HAP-1 (cell line): ENCODE measurements around the gene VASP.

Experiments used
- DNase-seq, 2 experiments: peaks; one replicate each; pipeline ENCODE4 v3.0.0-alpha.2; 2016 to 2020; ENCODE audit warnings: low spot score in 2 of 2
- H3K27me3 ChIP-seq: fragments of 250-450 bp; sonication (Bioruptor Pico); 2 replicates; pipeline ENCODE4 v1.5.1; 2020; ENCODE audit warnings: low read depth, mild to moderate bottlenecking, moderate library complexity
- H3K36me3 ChIP-seq: fragments of 250-450 bp; sonication (Bioruptor Pico); replicated peaks from 2 replicates; pipeline ENCODE4 v1.5.1; 2020; ENCODE audit warnings: mild to moderate bottlenecking
- H3K4me1 ChIP-seq: fragments of 250-450 bp; sonication (Bioruptor Pico); 2 replicates; pipeline ENCODE4 v1.5.1; 2020; ENCODE audit warnings: mild to moderate bottlenecking
- H3K4me3 ChIP-seq: fragments of 250-450 bp; sonication (Bioruptor Pico); 2 replicates; pipeline ENCODE4 v1.5.1; 2020; ENCODE audit warnings: mild to moderate bottlenecking, moderate library complexity
- H3K9me3 ChIP-seq: fragments of 250-450 bp; sonication (Bioruptor Pico); 2 replicates; pipeline ENCODE4 v1.5.1; 2020; ENCODE audit warnings: mild to moderate bottlenecking, moderate library complexity
- in situ Hi-C: fragments of 300-500 bp; cut with MboI; formaldehyde crosslinking; loops from 3 replicates; pipeline ENCODE4 v1.14.3; 2020; ENCODE audit warnings: low sequenced_read_pairs, inconsistent platforms, mixed read lengths

VASP gene

GRCh38 chr19:45547211-45547770, 40.0 kb downstream of the VASP start:
- no peaks in the 10 kb centered on the region for H3K36me3 ChIP-seq
- in situ Hi-C loops: no loop called here
- 0 out of 2 replicates have a peak, but pooled peaks cover 4% of the 10 kb centered on the region for H3K4me1 ChIP-seq
- no peak overlapping the region for H3K4me3 ChIP-seq
- no peaks in the 10 kb centered on the region for H3K27me3 ChIP-seq
- DNase-seq: no peak
- no peaks in the 10 kb centered on the region for H3K9me3 ChIP-seq

GRCh38 chr19:45547965-45548609, 40.8 kb downstream of the VASP start:
- no peaks in the 10 kb centered on the region for H3K36me3 ChIP-seq
- H3K4me1 ChIP-seq: 0 out of 2 replicates have a peak, but pooled peaks cover 4% of the 10 kb centered on the region
- H3K27me3 ChIP-seq: no peaks in the 10 kb centered on the region
- in situ Hi-C loops: no loop called here
- no peak overlapping the region for H3K4me3 ChIP-seq
- no peaks in the 10 kb centered on the region for H3K9me3 ChIP-seq
- peak; percentile 42 to 70 for DNase-seq

GRCh38 chr19:45553464-45553863, 46.2 kb downstream of the VASP start:
- H3K4me3 ChIP-seq: no peak overlapping the region
- no peaks in the 10 kb centered on the region for H3K36me3 ChIP-seq
- no peaks in the 10 kb centered on the region for H3K9me3 ChIP-seq
- in situ Hi-C loops: no loop called here
- no peaks in the 10 kb centered on the region for H3K27me3 ChIP-seq
- no peaks in the 10 kb centered on the region for H3K4me1 ChIP-seq
- no peak for DNase-seq

GRCh38 chr19:45554481-45554880, 47.2 kb downstream of the VASP start:
- in situ Hi-C loops: no loop called here
- Histone ChIP-seq H3K27me3 (no peaks in the 10 kb centered on the region), H3K4me1 (no peaks in the 10 kb centered on the region), H3K4me3 (no peak overlapping the region), H3K36me3 (no peaks in the 10 kb centered on the region), H3K9me3 (no peaks in the 10 kb centered on the region)
- DNase-seq: no peak

GRCh38 chr19:45556835-45557234, 49.6 kb downstream of the VASP start:
- H3K27me3 ChIP-seq: no peaks in the 10 kb centered on the region
- DNase-seq: no peak
- no peaks in the 10 kb centered on the region for H3K36me3 ChIP-seq
- no peaks in the 10 kb centered on the region for H3K9me3 ChIP-seq
- H3K4me3 ChIP-seq: no peak overlapping the region
- in situ Hi-C loops: no loop called here
- no peaks in the 10 kb centered on the region for H3K4me1 ChIP-seq

GRCh38 chr19:45558399-45558878, 51.2 kb downstream of the VASP start:
- no peaks in the 10 kb centered on the region for H3K36me3 ChIP-seq
- in situ Hi-C loops: no loop called here
- H3K4me3 ChIP-seq: no peak overlapping the region
- no peaks in the 10 kb centered on the region for H3K9me3 ChIP-seq
- peak; percentile 72 to 83 for DNase-seq
- no peaks in the 10 kb centered on the region for H3K4me1 ChIP-seq
- H3K27me3 ChIP-seq: no peaks in the 10 kb centered on the region

GRCh38 chr19:45560038-45560437, 52.8 kb downstream of the VASP start:
- Histone ChIP-seq H3K4me3 (no peak overlapping the region), H3K9me3 (no peaks in the 10 kb centered on the region), H3K36me3 (no peaks in the 10 kb centered on the region), H3K4me1 (no peaks in the 10 kb centered on the region), H3K27me3 (no peaks in the 10 kb centered on the region)
- in situ Hi-C loops: no loop called here
- DNase-seq: no peak

- Histone ChIP-seq H3K9me3 (no peaks in the 10 kb centered on the region), H3K36me3 (no peaks in the 10 kb centered on the region), H3K4me3 (no peak overlapping the region), H3K4me1 (no peaks in the 10 kb centered on the region), H3K27me3 (no peaks in the 10 kb centered on the region)
- in situ Hi-C loops: no loop called here
- DNase-seq: no peak
Measured at GRCh38 chr19:45560686-45561085, 53.4 kb downstream of the VASP start.

- in situ Hi-C loops: no loop called here
- no peak for DNase-seq
- Histone ChIP-seq H3K4me3 (no peak overlapping the region), H3K4me1 (no peaks in the 10 kb centered on the region), H3K9me3 (no peaks in the 10 kb centered on the region), H3K36me3 (no peaks in the 10 kb centered on the region), H3K27me3 (no peaks in the 10 kb centered on the region)
Measured at GRCh38 chr19:45564131-45564780, 57.0 kb downstream of the VASP start.

GRCh38 chr19:45567609-45568008, 60.3 kb downstream of the VASP start:
- Histone ChIP-seq H3K4me3 (no peak overlapping the region), H3K9me3 (no peaks in the 10 kb centered on the region), H3K27me3 (no peaks in the 10 kb centered on the region), H3K4me1 (no peaks in the 10 kb centered on the region), H3K36me3 (no peaks in the 10 kb centered on the region)
- no peak for DNase-seq
- in situ Hi-C loops: no loop called here

- H3K9me3 ChIP-seq: no peaks in the 10 kb centered on the region
- no peaks in the 10 kb centered on the region for H3K27me3 ChIP-seq
- no peak for DNase-seq
- in situ Hi-C loops: no loop called here
- H3K4me1 ChIP-seq: no peaks in the 10 kb centered on the region
- H3K4me3 ChIP-seq: no peak overlapping the region
- no peaks in the 10 kb centered on the region for H3K36me3 ChIP-seq
Measured at GRCh38 chr19:45568732-45569131, 61.5 kb downstream of the VASP start.

- Histone ChIP-seq H3K9me3 (no peaks in the 10 kb centered on the region), H3K27me3 (no peaks in the 10 kb centered on the region), H3K36me3 (no peaks in the 10 kb centered on the region), H3K4me1 (no peaks in the 10 kb centered on the region), H3K4me3 (no peak overlapping the region)
- in situ Hi-C loops: no loop called here
- peak; percentile 24 to 85 for DNase-seq
Measured at GRCh38 chr19:45569619-45570421, 62.5 kb downstream of the VASP start.

GRCh38 chr19:45571457-45572220, 64.4 kb downstream of the VASP start:
- Histone ChIP-seq H3K36me3 (no peaks in the 10 kb centered on the region), H3K4me3 (no peak overlapping the region), H3K9me3 (no peaks in the 10 kb centered on the region), H3K27me3 (no peaks in the 10 kb centered on the region), H3K4me1 (no peaks in the 10 kb centered on the region)
- in situ Hi-C loops: no loop called here
- DNase-seq: no peak
